Activated CD8-positive, alpha-beta memory T cell treated with anti-CD3 and anti-CD28 coated beads for 36 hours (primary cell): ENCODE measurements around the gene EMC8. TPM values are rescaled to one million over a fixed set of nuclear protein-coding genes. Genes with fewer than 3 reads are reported as not detected.

Source experiments
- total RNA-seq, 2 experiments: library from RNA; stranded (reverse); gene quantifications; one replicate each; pipeline ENCODE4 v1.2.3, GENCODE V29; 2021

Gene EMC8
- total RNA-seq, 2 experiments from 2014 or later = 47.3 to 50.7 TPM

Other genes starting within 250 kb of the EMC8 start
- 10 to 100 TPM; 29.6 to 30.0 TPM for gene GSE1, start 186.2 kb downstream of the EMC8 start, total RNA-seq
- gene GINS2, start 110.6 kb downstream of the EMC8 start, total RNA-seq = 10 to 100 TPM; 75.6 to 79.0 TPM
- gene C16orf74, start 48.4 kb downstream of the EMC8 start, total RNA-seq = under 1 TPM in 1 of 2 experiments, not detected in 1; 0.34 TPM
- gene COX4I1, start 151 bp upstream of the EMC8 start, total RNA-seq = 100 to 1,000 TPM; 451 to 479 TPM
- gene IRF8, start 99.6 kb upstream of the EMC8 start, total RNA-seq = 10 to 100 TPM; 60.3 to 61.3 TPM